Tibial nerve (tissue), 4 donors: ENCODE results near the gene XPO4. TPM values are rescaled to one million over a fixed set of nuclear protein-coding genes. Genes with fewer than 3 reads are reported as not detected.
A peak's percentile ranks its signal among the peaks of the same experiment; 100 is the strongest.
"Not testable (repeated sequence)": the region's sequence is repeated elsewhere in the genome, so short reads cannot be mapped to it uniquely, and the experiment has no call there.

Experiments
- DNase-seq, 2 donors: peaks; one replicate each; pipeline ENCODE4 v3.0.0-alpha.2; 2019; ENCODE audit warnings: low spot score in 2 of 2
- H3K27ac ChIP-seq, 4 donors: fragments of 200-600 bp; sonication (generic) in 3 of 4; one replicate each; pipeline ENCODE4 v1.5.1; 2017 to 2019; ENCODE audit warnings: mild to moderate bottlenecking in 1 of 4
- H3K27me3 ChIP-seq, 2 donors: fragments of 200-600 bp; sonication (generic) in 1 of 2; one replicate each; pipeline versions ENCODE4 v1.5.1 to v1.6.0; 2017 to 2019
- H3K36me3 ChIP-seq, 3 donors: fragments of 200-600 bp; sonication (generic); one replicate each; pipeline ENCODE4 v1.5.1; 2018 to 2019
- H3K4me1 ChIP-seq, 4 donors: fragments of 200-600 bp; sonication (generic) in 3 of 4; one replicate each; pipeline ENCODE4 v1.5.1; 2017 to 2019
- H3K4me3 ChIP-seq, 4 donors: fragments of 200-600 bp; sonication (generic) in 3 of 4; one replicate each; pipeline ENCODE4 v1.5.1; 2017 to 2019; ENCODE audit warnings: mild to moderate bottlenecking in 1 of 4, moderate library complexity in 1 of 4
- H3K9me3 ChIP-seq, 4 donors: fragments of 200-600 bp; sonication (generic) in 3 of 4; one replicate each; pipeline ENCODE4 v1.5.1; 2017 to 2019
- CTCF ChIP-seq, 5 experiments: fragments of 200-600 bp in 3 of 5; fragments of 450-650 bp in 2 of 5; sonication (generic) in 3 of 5; IDR thresholded peaks; one replicate each; pipeline ENCODE4 v1.5.1; 2016 to 2019; ENCODE audit warnings: antibody characterized with exemption in 5 of 5, mild to moderate bottlenecking in 3 of 5, moderate library complexity in 2 of 5
- EP300 ChIP-seq, 2 donors: sonication (generic); formaldehyde crosslinking; IDR thresholded peaks; one replicate each; pipeline ENCODE4 v1.6.1; 2017; ENCODE audit warnings: antibody characterized with exemption in 2 of 2, mild to moderate bottlenecking in 1 of 2
- POLR2A ChIP-seq, 2 donors: fragments of 450-650 bp; IDR thresholded peaks; one replicate each; pipeline ENCODE4 v1.6.1; 2017; ENCODE audit warnings: antibody characterized with exemption in 2 of 2, mild to moderate bottlenecking in 2 of 2, moderate library complexity in 2 of 2
- WGBS, 2 donors: methylation state at CpG; one replicate each; pipeline ENCODE4 v1.1.5; 2018; 5-methylcytosine and 5-hydroxymethylcytosine counted together
- total RNA-seq, 4 donors: library from RNA; depleted of rRNA; stranded (reverse); fragments of >200 nt; gene quantifications; one replicate each; pipeline ENCODE4 v1.1.0, GENCODE V29; 2016

Gene XPO4
- total RNA-seq, result 10 to 100 TPM; 15.3 to 28.8 (median 19.4) TPM

- Histone ChIP-seq H3K9me3 (no peaks in the 10 kb centered on the region), H3K27ac (peak within 1 kb of the TSS; percentile 84 to 96 (median 90)), H3K27me3 (no peaks in the 10 kb centered on the region), H3K4me1 (peaks cover 0 to 31% (median 4%) of the 10 kb centered on the region in 4 donors), H3K36me3 (no peaks in the 10 kb centered on the region), H3K4me3 (peak within 1 kb of the TSS; percentile 67 to 89 (median 76))
- WGBS, 2 donors, result 1% methylated on average over 46 to 59 of the region's 81 CpGs
- TF ChIP-seq EP300 (IDR thresholded peaks at IDR 0.05) (peak in 1 of 2 donors; percentile 66), CTCF (IDR thresholded peaks at IDR 0.05) (peak in 1 of 5 experiments; percentile 5), POLR2A (IDR thresholded peaks at IDR 0.05) (peak; percentile 21 to 57)
- DNase-seq, result peak; percentile 48 to 58
These were observed at the start of gene XPO4 for GRCh38 chr13:20902438-20903163. TSS of gene XPO4 (minus strand) at chr13:20902746. CDS start at chr13:20902738, 8 bp downstream.

- Histone ChIP-seq H3K4me1 (peaks cover 0 to 15% (median 1%) of the 10 kb centered on the region in 4 donors), H3K27me3 (peaks cover 0 to 20% of the 10 kb centered on the region in 2 donors)
- H3K36me3 ChIP-seq, H3K4me3 ChIP-seq, H3K9me3 ChIP-seq, DNase-seq, H3K27ac ChIP-seq: not testable (repeated sequence)
- 69 to 80% methylated on average over 3 of the region's 3 CpGs for WGBS, 2 donors
These were observed 45.5 kb upstream of the XPO4 start for GRCh38 chr13:20948001-20948400.

GRCh38 chr13:20945952-20946383 is 43.4 kb upstream of the XPO4 start:
- peak in 1 of 2 donors; percentile 22 for DNase-seq
- Histone ChIP-seq H3K27me3 (peaks cover 0 to 16% of the 10 kb centered on the region in 2 donors), H3K4me1 (peaks cover 0 to 16% (median 1%) of the 10 kb centered on the region in 4 donors), H3K4me3 (peak overlapping the region in 3 of 4 donors; percentile 9 to 39 (median 13)), H3K9me3 (no peaks in the 10 kb centered on the region), H3K36me3 (no peaks in the 10 kb centered on the region), H3K27ac (no peak overlapping the region)
- WGBS, 2 donors, result 2 to 5% methylated on average over 28 to 29 of the region's 29 CpGs
- TF ChIP-seq EP300 (IDR thresholded peaks at IDR 0.05) (peak in 1 of 2 donors; percentile 42), POLR2A (IDR thresholded peaks at IDR 0.05) (no peak)

GRCh38 chr13:20942938-20943559 is 40.5 kb upstream of the XPO4 start:
- no peak for TF ChIP-seq EP300 (IDR thresholded peaks at IDR 0.05)
- no peak for TF ChIP-seq POLR2A (IDR thresholded peaks at IDR 0.05)
- no peak for TF ChIP-seq CTCF (IDR thresholded peaks at IDR 0.05)
- peak overlapping the region in 2 of 4 donors; percentile 38 to 59 for H3K27ac ChIP-seq
- no peak for DNase-seq
- no peaks in the 10 kb centered on the region for H3K9me3 ChIP-seq
- H3K36me3 ChIP-seq, result no peaks in the 10 kb centered on the region
- H3K4me1 ChIP-seq, result peaks cover 0 to 16% (median 1%) of the 10 kb centered on the region in 4 donors
- WGBS, 2 donors, result 73 to 77% methylated on average over 22 of the region's 22 CpGs
- H3K4me3 ChIP-seq, result no peak overlapping the region
- peaks cover 0 to 16% of the 10 kb centered on the region in 2 donors for H3K27me3 ChIP-seq

GRCh38 chr13:20940511-20940910 is 38.0 kb upstream of the XPO4 start:
- H3K36me3 ChIP-seq, DNase-seq, H3K4me3 ChIP-seq, H3K4me1 ChIP-seq, H3K27me3 ChIP-seq, H3K27ac ChIP-seq, H3K9me3 ChIP-seq: not testable (repeated sequence)
- WGBS, 2 donors, result 90 to 93% methylated on average over 10 of the region's 10 CpGs

- Histone ChIP-seq H3K4me3 (no peak overlapping the region), H3K4me1 (peaks cover 0 to 9% (median 0%) of the 10 kb centered on the region in 4 donors), H3K27me3 (no peaks in the 10 kb centered on the region), H3K36me3 (no peaks in the 10 kb centered on the region), H3K27ac (no peak overlapping the region), H3K9me3 (no peaks in the 10 kb centered on the region)
- no peak for TF ChIP-seq CTCF (IDR thresholded peaks at IDR 0.05)
- TF ChIP-seq POLR2A (IDR thresholded peaks at IDR 0.05), result no peak
- no peak for TF ChIP-seq EP300 (IDR thresholded peaks at IDR 0.05)
- WGBS, 2 donors, result 78 to 83% methylated on average over 3 of the region's 3 CpGs
- no peak for DNase-seq
These were observed 37.5 kb upstream of the XPO4 start for GRCh38 chr13:20940083-20940482.
